Measurements from ENCODE around the gene SLC12A5.

DNA sequence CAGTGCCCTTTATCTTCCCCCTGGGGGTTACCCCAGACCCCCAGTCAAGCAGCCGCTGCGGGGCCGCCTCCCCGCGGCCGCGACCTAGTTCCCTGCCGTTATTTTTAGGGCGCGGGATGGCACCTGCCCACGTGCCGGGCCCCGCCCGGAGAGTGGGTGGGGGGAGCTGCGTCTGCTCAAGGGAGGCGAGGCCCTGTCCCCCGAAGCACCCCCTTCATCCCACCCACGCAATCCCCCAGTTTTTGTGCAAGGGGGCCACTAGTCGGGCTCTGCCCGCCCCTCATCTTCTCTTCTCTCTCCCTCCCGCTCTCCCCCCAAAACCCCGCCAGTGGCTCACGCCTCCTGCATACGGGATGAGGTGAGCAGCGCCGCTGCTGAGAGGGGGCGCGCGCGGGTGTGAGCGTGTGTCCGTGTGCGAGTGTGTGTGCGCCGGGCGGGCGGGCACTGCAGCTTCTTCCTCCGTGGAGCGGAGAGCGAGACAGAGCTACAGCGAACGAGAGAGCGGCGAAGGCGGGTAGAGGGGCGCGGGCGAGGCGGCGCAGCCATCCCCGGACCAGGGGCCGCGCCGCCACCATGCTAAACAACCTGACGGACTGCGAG lies at the start of gene SLC12A5:
- TF ChIP-seq CTCF (IDR thresholded peaks at IDR 0.05) (no peak), POLR2A (IDR thresholded peaks at IDR 0.05) (no peak)

All from right lobe of liver (tissue), 4 donors.